ENCODE measurements around the gene GRIK3.

- TF ChIP-seq NFATC4 (CRISPR knock-in tag; IDR thresholded peaks at IDR 0.05) = no peak
- TF ChIP-seq OVOL2 (CRISPR knock-in tag; IDR thresholded peaks at IDR 0.05; ENCODE audit: borderline replicate concordance) = no peak
- TF ChIP-seq CTCF (IDR thresholded peaks at IDR 0.05) = no peak
- TF ChIP-seq MAX (CRISPR knock-in tag; IDR thresholded peaks at IDR 0.05) = no peak
- TF ChIP-seq, protein P1, sequence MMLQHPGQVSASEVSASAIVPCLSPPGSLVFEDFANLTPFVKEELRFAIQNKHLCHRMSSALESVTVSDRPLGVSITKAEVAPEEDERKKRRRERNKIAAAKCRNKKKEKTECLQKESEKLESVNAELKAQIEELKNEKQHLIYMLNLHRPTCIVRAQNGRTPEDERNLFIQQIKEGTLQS (CRISPR knock-in tag; conservative IDR thresholded peaks at IDR 0.05) = no peak
These were observed 268.5 kb downstream of the GRIK3 start for GRCh38 chr1:36765785-36766300.

Measured in WTC11 (cell line).